Smooth muscle cell (in vitro differentiated cells): ENCODE data around the gene TOR1B. TPM values are rescaled to one million over a fixed set of nuclear protein-coding genes. Genes with fewer than 3 reads are reported as not detected.

Experiments used
- DNase-seq: peaks from one replicate; lab custom pipeline; 2025; ENCODE audit not compliant: unreplicated experiment; lab: John Stamatoyannopoulos, UW
- H2AFZ ChIP-seq: fragments of 200-600 bp; sonication (generic); 2 replicates; pipeline ENCODE4 v1.6.0; 2016; ENCODE audit warnings: antibody characterized with exemption, low read depth, mild to moderate bottlenecking
- H3F3A ChIP-seq: fragments of 200-600 bp; sonication (generic); 2 replicates; pipeline ENCODE4 v1.6.0; 2017; ENCODE audit warnings: antibody characterized with exemption, low read depth
- H3K27ac ChIP-seq: fragments of 200-600 bp; sonication (generic); 2 replicates; pipeline ENCODE4 v1.5.1; 2016; ENCODE audit warnings: low read depth, mild to moderate bottlenecking
- H3K27me3 ChIP-seq: fragments of 200-600 bp; sonication (generic); 2 replicates; pipeline ENCODE4 v1.6.1; 2016; ENCODE audit warnings: low read depth, mild to moderate bottlenecking
- H3K36me3 ChIP-seq: fragments of 200-600 bp; sonication (generic); 2 replicates; pipeline ENCODE4 v1.5.1; 2016; ENCODE audit warnings: low read depth
- H3K4me1 ChIP-seq: fragments of 200-600 bp; sonication (generic); 2 replicates; pipeline ENCODE4 v1.5.1; 2016; ENCODE audit warnings: low read depth
- H3K4me2 ChIP-seq: fragments of 200-600 bp; sonication (generic); 2 replicates; pipeline ENCODE4 v1.6.0; 2016; ENCODE audit warnings: mild to moderate bottlenecking
- H3K4me3 ChIP-seq: fragments of 200-600 bp; sonication (generic); 2 replicates; pipeline ENCODE4 v1.5.1; 2016; ENCODE audit warnings: mild to moderate bottlenecking
- H3K79me2 ChIP-seq: fragments of 200-600 bp; sonication (generic); 2 replicates; pipeline ENCODE4 v1.6.0; 2016; ENCODE audit warnings: low read depth, mild to moderate bottlenecking
- H3K9ac ChIP-seq: fragments of 200-600 bp; sonication (generic); 2 replicates; pipeline ENCODE4 v1.6.0; 2016; ENCODE audit warnings: low read depth
- H3K9me3 ChIP-seq: fragments of 200-600 bp; sonication (generic); replicated peaks from 2 replicates; pipeline ENCODE4 v1.5.1; 2016; ENCODE audit warnings: low read depth
- H4K20me1 ChIP-seq: fragments of 200-600 bp; sonication (generic); 2 replicates; pipeline ENCODE4 v1.6.0; 2016; ENCODE audit warnings: low read depth
- WGBS: methylation state at CpG from one replicate; pipeline ENCODE4 v1.1.7; 2016; ENCODE audit warnings: low lambda C conversion rate; 5-methylcytosine and 5-hydroxymethylcytosine counted together
- polyA plus RNA-seq: library from polyadenylated mRNA; unstranded; fragments of >200 nt; fragmentation: Nextera tagmentation; extraction: Ambion mirVana; gene quantifications from 2 replicates; pipeline ENCODE4 v1.2.1, GENCODE V29; 2016
- total RNA-seq: library from RNA; depleted of rRNA; stranded (reverse); fragments of >200 nt; gene quantifications from 2 replicates; pipeline ENCODE4 v1.2.3, GENCODE V29; 2014
- TF ChIP-seq, protein P1 (sequence below): fragments of 200-600 bp; sonication (generic); IDR thresholded peaks from 2 replicates; pipeline ENCODE4 v1.5.1; 2017; ENCODE audit warnings: borderline replicate concordance, mild to moderate bottlenecking, antibody characterized with exemption; ENCODE audit not compliant: insufficient read depth, poor library complexity, severe bottlenecking

Gene TOR1B
- total and polyA plus RNA-seq, 2 experiments from 2014 or later: 10.3 to 60.0 TPM

DNA sequence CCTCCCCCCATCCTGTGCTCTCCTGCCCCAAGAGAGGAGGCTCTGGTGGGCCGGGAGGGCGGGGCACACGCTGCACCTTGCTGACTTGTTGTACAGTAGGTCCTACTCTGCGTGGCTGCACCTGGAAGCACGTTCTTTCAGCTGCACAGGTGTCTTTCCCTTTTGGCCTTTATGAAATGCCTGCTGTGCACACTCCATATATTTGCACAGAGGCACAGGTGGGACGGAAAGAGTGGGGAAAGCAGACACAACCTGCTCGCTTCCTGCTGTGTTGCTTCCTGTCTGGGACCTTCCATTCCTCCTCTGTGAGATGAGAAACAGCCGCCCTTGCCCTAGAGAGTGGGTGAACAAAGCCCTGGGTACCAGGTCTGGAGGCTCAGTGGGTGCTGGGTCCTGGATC is 37.0 kb downstream of the TOR1B start:
- H3K27me3 ChIP-seq: no peaks in the 10 kb centered on the region
- H4K20me1 ChIP-seq: peaks cover 44% of the 10 kb centered on the region
- H3K9ac ChIP-seq: no peak overlapping the region
- H3K36me3 ChIP-seq: no peaks in the 10 kb centered on the region
- no peaks in the 10 kb centered on the region for H3K9me3 ChIP-seq
- TF ChIP-seq, protein P1, sequence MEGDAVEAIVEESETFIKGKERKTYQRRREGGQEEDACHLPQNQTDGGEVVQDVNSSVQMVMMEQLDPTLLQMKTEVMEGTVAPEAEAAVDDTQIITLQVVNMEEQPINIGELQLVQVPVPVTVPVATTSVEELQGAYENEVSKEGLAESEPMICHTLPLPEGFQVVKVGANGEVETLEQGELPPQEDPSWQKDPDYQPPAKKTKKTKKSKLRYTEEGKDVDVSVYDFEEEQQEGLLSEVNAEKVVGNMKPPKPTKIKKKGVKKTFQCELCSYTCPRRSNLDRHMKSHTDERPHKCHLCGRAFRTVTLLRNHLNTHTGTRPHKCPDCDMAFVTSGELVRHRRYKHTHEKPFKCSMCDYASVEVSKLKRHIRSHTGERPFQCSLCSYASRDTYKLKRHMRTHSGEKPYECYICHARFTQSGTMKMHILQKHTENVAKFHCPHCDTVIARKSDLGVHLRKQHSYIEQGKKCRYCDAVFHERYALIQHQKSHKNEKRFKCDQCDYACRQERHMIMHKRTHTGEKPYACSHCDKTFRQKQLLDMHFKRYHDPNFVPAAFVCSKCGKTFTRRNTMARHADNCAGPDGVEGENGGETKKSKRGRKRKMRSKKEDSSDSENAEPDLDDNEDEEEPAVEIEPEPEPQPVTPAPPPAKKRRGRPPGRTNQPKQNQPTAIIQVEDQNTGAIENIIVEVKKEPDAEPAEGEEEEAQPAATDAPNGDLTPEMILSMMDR: no peak
- peaks cover 8% of the 10 kb centered on the region for H3K4me1 ChIP-seq
- 95% methylated on average over 8 of the region's 8 CpGs for WGBS
- no peak overlapping the region for H3K4me2 ChIP-seq
- H3K27ac ChIP-seq: peak overlapping the region; percentile 83
- H3K4me3 ChIP-seq: no peak overlapping the region
- H2AFZ ChIP-seq: no peak overlapping the region
- DNase-seq: no peak
- peaks cover 43% of the 10 kb centered on the region for H3K79me2 ChIP-seq
- peaks cover 16% of the 10 kb centered on the region for H3F3A ChIP-seq

DNA sequence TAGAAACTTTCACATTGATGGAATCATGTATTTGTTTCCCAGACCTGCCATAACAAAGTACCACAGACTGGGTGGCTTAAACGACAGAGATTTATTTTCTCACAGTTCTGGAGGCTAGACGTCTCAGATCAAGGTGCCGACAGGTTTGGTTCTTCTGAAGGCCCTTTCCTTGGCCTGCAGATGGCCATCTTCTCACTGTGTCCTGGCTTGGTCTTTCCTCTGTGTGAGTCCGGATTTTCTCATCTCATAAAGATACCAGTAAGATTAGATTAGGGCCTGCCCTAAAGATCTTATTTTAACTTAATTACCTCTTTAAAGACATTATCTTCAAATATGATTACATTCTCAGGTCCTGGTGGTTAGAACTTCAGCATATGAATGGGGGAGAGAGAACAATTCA is 38.1 kb downstream of the TOR1B start:
- Histone ChIP-seq H3K9ac (no peak overlapping the region), H3K27me3 (no peaks in the 10 kb centered on the region), H3K4me1 (peaks cover 5% of the 10 kb centered on the region), H3K9me3 (no peaks in the 10 kb centered on the region), H4K20me1 (peaks cover 49% of the 10 kb centered on the region), H3K4me2 (no peak overlapping the region), H3K27ac (no peak overlapping the region), H3K4me3 (no peak overlapping the region), H3K36me3 (no peaks in the 10 kb centered on the region), H2AFZ (no peak overlapping the region), H3F3A (peaks cover 16% of the 10 kb centered on the region), H3K79me2 (peaks cover 36% of the 10 kb centered on the region)
- TF ChIP-seq, protein P1: no peak
- DNase-seq: no peak
- 60% methylated on average over 4 of the region's 4 CpGs for WGBS

DNA sequence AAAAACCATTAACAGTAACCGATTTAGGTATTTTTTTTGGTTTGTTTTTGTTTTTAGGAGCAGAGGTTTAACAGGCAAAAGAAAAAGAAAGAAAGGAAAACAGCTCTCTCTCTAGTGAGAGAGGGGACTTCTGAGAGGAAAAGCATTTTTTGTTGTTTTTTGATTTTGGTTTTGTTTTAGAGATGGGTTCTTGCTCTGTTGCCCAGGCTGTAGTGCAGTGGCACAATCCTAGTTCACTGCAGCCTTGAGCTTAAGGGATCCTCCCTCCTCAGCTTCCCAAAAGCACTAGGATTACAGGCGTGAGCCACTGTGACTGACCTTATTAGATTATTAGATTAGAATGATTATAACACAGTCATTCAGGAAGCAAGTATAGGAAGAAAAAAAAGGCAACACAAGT is 42.4 kb downstream of the TOR1B start:
- Histone ChIP-seq H3K9ac (no peak overlapping the region), H3K27ac (no peak overlapping the region), H3K27me3 (no peaks in the 10 kb centered on the region), H4K20me1 (peaks cover 53% of the 10 kb centered on the region), H3K4me3 (no peak overlapping the region), H3F3A (no peaks in the 10 kb centered on the region), H3K4me2 (no peak overlapping the region), H3K4me1 (no peaks in the 10 kb centered on the region), H2AFZ (no peak overlapping the region), H3K79me2 (peaks cover 16% of the 10 kb centered on the region), H3K9me3 (no peaks in the 10 kb centered on the region), H3K36me3 (no peaks in the 10 kb centered on the region)
- no peak for DNase-seq
- 69% methylated on average over 2 of the region's 2 CpGs for WGBS
- TF ChIP-seq, protein P1: no peak

DNA sequence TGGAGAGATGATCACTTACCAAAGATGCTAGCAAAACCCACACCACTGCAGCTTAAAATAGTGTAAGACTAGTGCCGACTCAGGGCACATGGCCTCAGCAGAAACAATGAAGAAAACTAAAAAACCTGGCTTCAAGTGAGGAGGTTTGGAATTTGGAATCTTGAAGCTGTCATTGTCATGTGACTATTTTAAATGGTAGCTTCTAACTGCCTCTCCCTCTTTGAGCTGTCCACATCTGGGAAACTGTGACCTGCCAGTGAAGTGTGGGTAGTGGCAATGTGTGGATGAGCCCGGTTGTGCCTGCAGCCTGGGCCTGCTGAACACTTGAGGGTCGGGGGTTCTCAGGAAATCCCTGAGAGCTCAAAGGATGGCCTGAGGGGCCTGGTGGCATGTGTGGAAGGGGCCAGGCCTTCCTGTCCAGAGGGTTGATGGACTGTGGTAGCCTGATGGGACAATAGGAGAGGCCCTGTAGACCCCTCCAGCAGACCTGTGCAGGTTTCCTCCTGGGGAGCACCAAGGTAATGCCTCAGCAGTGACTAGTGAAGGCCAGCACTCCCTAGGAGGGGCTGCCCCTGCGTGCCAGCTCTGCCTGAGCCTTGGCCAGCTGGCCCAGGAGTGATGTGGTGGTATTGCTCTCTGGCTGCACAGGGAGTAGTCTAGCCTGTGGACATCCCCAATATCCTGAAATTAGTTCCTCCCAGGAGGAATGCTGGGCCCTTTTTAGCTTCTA is 45.9 kb downstream of the TOR1B start:
- TF ChIP-seq, protein P1: no peak
- no peak for DNase-seq
- WGBS: 79% methylated on average over 4 of the region's 4 CpGs

More for the DNA sequence above, 45.9 kb downstream of the TOR1B start:
- Histone ChIP-seq H3K9ac (no peak overlapping the region), H3F3A (no peaks in the 10 kb centered on the region), H3K36me3 (no peaks in the 10 kb centered on the region), H3K9me3 (no peaks in the 10 kb centered on the region), H3K79me2 (no peaks in the 10 kb centered on the region), H3K27ac (no peak overlapping the region), H3K4me2 (no peak overlapping the region), H2AFZ (no peak overlapping the region), H3K4me1 (no peaks in the 10 kb centered on the region), H4K20me1 (peaks cover 35% of the 10 kb centered on the region), H3K4me3 (no peak overlapping the region), H3K27me3 (no peaks in the 10 kb centered on the region)
